Suprapubic skin (tissue), 4 donors: ENCODE measurements around the gene CYP4F22.
"Not testable (repeated sequence)": the region's sequence is repeated elsewhere in the genome, so short reads cannot be mapped to it uniquely, and the experiment has no call there.

Experiments
- CTCF ChIP-seq, 2 donors: fragments of 200-600 bp in 1 of 2; fragments of 450-650 bp in 1 of 2; sonication (generic) in 1 of 2; IDR thresholded peaks; one replicate each; pipeline ENCODE4 v1.5.1; 2016 to 2019; ENCODE audit warnings: antibody characterized with exemption in 2 of 2, mild to moderate bottlenecking in 1 of 2, moderate library complexity in 1 of 2
- POLR2A ChIP-seq, 2 donors: fragments of 450-650 bp; IDR thresholded peaks; one replicate each; pipeline ENCODE4 v1.6.1; 2017; ENCODE audit warnings: antibody characterized with exemption in 2 of 2, mild to moderate bottlenecking in 2 of 2, moderate library complexity in 2 of 2
- POLR2AphosphoS5 ChIP-seq, 3 donors: sonication (generic); formaldehyde crosslinking; IDR thresholded peaks; one replicate each; pipeline ENCODE4 v1.6.1; 2017; ENCODE audit warnings: antibody characterized with exemption in 3 of 3

- not testable (repeated sequence) for TF ChIP-seq CTCF, POLR2AphosphoS5, POLR2A (IDR thresholded peaks at IDR 0.05)
These were observed 34.5 kb upstream of the CYP4F22 start for GRCh38 chr19:15473821-15474220.
